ENCODE data around the gene CCDC181.

DNA sequence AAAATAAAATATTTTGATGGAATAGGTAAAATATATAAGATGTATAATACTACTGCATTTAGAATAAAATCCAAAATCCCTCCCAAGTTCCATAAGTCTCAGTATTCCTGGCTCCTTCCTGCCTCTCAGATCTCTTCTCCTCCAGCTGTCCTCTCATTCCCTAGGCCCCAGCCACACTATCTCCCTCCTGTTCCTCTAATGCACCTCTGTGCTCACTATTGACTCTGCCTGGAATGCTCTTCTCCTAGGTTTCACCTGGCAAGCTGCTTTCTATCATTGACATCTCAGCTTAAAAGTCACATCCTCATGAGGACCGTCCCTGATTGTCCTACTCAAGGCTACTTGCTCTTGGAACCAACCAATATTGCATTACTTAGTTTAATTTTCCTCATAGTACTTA lies 66.9 kb downstream of the CCDC181 start:
- TF ChIP-seq, protein P1, sequence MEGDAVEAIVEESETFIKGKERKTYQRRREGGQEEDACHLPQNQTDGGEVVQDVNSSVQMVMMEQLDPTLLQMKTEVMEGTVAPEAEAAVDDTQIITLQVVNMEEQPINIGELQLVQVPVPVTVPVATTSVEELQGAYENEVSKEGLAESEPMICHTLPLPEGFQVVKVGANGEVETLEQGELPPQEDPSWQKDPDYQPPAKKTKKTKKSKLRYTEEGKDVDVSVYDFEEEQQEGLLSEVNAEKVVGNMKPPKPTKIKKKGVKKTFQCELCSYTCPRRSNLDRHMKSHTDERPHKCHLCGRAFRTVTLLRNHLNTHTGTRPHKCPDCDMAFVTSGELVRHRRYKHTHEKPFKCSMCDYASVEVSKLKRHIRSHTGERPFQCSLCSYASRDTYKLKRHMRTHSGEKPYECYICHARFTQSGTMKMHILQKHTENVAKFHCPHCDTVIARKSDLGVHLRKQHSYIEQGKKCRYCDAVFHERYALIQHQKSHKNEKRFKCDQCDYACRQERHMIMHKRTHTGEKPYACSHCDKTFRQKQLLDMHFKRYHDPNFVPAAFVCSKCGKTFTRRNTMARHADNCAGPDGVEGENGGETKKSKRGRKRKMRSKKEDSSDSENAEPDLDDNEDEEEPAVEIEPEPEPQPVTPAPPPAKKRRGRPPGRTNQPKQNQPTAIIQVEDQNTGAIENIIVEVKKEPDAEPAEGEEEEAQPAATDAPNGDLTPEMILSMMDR (IDR thresholded peaks at IDR 0.05; ENCODE audit: low read depth, low read length, missing input control): no peak
- TF ChIP-seq, protein P2, sequence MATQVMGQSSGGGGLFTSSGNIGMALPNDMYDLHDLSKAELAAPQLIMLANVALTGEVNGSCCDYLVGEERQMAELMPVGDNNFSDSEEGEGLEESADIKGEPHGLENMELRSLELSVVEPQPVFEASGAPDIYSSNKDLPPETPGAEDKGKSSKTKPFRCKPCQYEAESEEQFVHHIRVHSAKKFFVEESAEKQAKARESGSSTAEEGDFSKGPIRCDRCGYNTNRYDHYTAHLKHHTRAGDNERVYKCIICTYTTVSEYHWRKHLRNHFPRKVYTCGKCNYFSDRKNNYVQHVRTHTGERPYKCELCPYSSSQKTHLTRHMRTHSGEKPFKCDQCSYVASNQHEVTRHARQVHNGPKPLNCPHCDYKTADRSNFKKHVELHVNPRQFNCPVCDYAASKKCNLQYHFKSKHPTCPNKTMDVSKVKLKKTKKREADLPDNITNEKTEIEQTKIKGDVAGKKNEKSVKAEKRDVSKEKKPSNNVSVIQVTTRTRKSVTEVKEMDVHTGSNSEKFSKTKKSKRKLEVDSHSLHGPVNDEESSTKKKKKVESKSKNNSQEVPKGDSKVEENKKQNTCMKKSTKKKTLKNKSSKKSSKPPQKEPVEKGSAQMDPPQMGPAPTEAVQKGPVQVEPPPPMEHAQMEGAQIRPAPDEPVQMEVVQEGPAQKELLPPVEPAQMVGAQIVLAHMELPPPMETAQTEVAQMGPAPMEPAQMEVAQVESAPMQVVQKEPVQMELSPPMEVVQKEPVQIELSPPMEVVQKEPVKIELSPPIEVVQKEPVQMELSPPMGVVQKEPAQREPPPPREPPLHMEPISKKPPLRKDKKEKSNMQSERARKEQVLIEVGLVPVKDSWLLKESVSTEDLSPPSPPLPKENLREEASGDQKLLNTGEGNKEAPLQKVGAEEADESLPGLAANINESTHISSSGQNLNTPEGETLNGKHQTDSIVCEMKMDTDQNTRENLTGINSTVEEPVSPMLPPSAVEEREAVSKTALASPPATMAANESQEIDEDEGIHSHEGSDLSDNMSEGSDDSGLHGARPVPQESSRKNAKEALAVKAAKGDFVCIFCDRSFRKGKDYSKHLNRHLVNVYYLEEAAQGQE (IDR thresholded peaks at IDR 0.05): no peak
- TF ChIP-seq, protein P3, sequence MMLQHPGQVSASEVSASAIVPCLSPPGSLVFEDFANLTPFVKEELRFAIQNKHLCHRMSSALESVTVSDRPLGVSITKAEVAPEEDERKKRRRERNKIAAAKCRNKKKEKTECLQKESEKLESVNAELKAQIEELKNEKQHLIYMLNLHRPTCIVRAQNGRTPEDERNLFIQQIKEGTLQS (IDR thresholded peaks at IDR 0.05): no peak
- no peak for TF ChIP-seq TAF1 (conservative IDR thresholded peaks at IDR 0.05)
- no peak for TF ChIP-seq YY1 (IDR thresholded peaks at IDR 0.05)
- TF ChIP-seq EGR1 (IDR thresholded peaks at IDR 0.05; ENCODE audit: low read depth in 2 of 2): no peak
- no peak for TF ChIP-seq SP1 (IDR thresholded peaks at IDR 0.05)

All from liver (tissue), 3 donors.